Stimulated activated CD8-positive, alpha-beta memory T cell treated with anti-CD3 and anti-CD28 coated beads, Interleukin-4, amount 100 ng/mL, for 24 hours (primary cell): ENCODE results near the gene TTC28.
"Not testable (repeated sequence)": the region's sequence is repeated elsewhere in the genome, so short reads cannot be mapped to it uniquely, and the experiment has no call there.

ENCODE experiments used
- DNase-seq: peaks from one replicate; pipeline ENCODE4 v3.0.0-alpha.2; 2020; ENCODE audit warnings: low read depth

Gene TTC28

DNA sequence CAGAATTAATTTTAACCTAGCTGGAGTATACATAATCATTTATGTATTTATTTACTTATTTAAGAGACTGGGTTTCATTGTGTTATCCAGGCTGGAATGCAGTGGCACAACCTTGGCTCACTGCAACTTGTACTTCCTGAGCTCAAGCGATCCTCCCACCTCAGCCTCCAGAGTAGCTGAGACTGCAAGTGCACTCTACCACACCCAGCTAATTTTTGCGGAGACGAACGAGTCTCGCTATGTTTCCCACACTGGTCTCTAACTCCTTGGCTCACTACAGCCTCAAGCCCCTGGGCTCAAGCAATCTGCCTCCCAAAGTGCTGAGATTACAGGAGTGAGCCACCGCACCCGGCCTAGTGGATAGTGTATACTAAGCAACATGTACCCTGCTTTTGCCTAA is 1.5 kb downstream of the TTC28 start:
- DNase-seq = not testable (repeated sequence)

DNA sequence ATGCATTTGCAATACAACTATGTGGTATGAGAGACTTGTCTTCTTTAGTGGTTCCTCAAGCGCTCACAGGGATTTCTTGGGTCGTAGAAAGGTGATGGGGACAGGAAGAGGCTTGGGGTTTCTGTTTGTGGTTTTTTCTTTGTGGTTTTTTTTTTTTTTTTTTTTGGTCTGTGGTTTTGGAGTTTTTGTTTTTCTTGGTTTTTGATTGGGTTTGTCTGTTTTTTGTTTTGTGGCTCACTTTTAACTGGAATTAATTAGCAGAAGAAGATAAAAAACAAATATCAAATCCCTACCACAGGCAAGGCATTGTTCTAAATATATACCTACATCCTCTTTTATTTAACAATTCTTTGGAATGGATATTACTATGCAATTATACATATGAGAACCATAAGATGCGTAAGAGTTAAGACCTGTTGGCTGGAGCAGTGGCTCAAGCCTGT is 5.5 kb downstream of the TTC28 start:
- DNase-seq = no peak

DNA sequence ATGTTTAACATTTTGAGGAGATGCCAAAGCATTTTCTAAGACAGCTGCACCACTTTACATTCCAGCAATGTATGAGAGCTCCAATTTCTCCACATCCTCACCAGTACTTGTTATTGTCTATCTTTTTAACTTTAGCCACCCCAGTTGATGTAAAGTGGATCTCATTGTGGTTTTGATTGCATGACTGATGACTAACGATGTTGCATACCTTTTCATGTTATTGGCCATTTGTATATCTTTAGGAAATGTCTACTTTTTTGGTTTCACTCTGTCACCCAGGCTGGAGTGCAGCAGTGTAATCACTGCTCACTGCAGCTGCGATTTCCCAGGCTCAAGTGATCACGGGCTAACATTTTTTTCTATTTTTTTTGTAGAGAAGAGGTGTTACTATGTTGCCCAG is 8.9 kb downstream of the TTC28 start:
- DNase-seq = no peak

DNA sequence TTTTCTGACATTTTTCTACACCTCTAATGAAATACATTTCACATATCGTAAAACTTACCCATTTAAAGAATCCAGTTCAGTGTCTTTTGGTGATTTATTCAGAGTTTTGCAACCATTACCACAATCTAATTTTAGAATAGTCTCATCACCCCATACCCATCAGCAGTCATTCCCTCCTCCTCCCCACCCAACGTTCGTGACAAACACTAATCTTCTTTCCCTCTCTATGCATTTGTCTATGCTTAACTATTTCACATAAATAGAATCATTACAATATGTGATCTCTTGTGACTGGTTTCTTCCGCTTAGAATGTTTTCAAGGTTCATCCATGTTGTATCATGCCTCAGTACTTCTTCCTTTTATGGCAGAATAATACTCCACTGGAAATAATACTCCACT is 9.5 kb downstream of the TTC28 start:
- DNase-seq = no peak

DNA sequence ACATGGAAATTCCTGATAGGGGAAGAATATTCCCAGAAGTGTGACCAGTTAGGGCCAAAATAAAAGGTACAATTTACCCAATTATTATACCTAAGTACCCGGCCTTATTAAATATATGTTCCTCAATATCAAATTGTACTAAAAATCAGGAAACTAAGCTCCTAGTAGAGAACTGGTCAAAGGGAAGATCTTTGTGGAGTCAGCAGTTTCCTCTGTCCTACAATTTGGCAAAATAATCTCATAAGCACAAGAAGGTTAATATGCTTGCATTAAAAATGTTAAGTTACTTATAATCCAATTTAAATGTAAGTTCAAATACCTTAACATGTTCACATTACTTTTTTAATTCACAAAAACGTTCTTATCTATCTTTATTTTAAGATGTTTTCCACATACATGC is 10.3 kb downstream of the TTC28 start:
- no peak for DNase-seq

DNA sequence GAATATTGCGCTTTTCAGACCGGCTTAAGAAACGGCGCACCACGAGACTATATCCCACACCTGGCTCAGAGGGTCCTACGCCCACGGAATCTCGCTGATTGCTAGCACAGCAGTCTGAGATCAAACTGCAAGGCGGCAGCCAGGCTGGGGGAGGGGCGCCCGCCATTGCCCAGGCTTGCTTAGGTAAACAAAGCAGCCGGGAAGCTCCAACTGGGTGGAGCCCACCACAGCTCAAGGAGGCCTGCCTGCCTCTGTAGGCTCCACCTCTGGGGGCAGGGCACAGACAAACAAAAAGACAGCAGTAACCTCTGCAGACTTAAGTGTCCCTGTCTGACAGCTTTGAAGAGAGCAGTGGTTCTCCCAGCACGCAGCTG is 16.1 kb downstream of the TTC28 start:
- not testable (repeated sequence) for DNase-seq

DNA sequence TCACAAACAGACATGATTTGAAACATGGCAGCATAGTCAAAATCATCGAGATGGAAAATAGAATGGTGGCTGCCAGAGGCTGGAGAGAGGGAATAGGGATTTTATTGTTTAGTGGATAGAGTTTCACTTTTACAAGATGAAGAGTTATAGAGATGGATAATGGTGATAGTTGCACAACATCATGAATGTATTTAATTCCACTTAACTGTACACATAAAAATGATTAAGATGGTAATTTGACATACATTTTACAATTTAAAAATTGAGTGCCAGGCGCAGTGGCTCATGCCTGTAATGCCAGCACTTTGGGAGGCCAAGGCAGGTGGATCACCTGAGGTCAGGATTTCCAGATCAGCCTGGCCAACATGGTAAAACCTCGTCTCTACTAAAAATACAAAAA is 21.2 kb downstream of the TTC28 start:
- no peak for DNase-seq

DNA sequence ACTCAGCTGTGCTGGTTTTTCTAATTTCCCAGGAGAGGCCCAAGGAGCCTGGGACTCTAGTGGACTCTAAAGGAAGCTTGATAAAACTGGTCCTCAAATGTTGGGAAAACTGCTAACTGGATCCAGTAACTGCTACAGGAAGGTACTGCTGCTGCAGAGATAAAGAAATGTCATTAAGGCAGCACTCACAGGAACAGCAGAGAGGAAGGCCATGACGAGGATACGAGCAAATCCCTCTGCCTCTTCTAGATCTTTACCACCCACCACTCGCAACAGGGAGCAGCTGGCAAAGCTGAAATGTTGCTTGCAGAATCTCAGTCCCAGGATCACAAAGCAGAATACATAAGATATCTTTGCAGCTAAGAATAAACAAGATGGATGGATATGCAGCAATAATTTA is 23.5 kb downstream of the TTC28 start:
- no peak for DNase-seq

DNA sequence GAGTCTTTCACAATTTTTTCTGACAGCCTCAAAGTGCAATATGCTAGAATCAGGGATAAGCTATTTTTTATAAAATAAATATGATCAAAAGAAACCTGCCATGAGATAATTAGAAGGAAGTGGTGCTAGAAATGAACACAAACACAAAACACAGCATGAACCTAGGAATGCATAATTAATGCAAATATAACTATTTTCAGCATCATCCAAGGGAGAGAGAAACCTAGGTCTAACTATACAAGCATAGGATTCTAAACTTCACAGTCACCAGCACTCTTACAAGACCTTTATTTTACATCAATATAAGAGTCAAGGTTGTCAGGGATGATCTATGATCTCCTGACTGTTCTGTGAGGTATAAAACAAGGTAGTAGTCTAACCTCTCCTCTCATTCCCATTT is 29.2 kb downstream of the TTC28 start:
- no peak for DNase-seq

DNA sequence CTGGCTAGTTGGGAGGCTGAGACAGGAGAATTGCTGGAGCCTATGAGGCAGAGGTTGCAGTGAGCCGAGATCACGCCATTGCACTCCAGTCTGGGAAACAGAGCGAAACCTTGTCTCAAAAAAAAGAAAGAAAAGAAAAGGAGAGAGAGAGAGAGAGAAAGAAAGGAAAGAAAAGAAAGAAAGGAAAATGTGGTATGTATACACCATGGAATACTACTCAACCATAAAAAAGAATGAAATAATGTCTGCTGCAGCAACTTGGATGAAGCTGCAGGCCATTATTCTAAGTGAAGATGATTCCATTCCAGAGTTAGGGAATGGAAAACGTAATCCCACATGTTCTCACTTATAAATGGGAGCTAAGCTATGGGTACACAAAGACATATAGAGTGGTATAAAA is 30.8 kb downstream of the TTC28 start:
- no peak for DNase-seq

DNA sequence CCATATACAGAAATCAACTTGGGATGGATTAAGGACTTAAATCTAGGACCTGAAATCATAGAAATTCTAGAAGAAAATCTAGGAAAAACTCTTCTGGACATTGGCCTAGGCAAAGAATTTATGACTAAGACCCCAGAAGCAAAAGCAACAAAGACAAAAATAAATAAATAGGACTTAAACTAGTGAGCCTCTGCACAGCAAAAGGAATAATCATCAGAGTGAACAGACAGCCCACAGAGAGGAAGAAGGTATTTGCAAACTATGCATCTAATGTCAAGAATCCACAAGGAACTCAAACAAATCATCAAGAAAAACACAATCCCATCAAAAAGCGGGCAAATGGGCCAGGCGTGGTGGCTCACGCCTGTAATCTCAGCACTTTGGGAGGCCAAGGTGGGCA is 32.4 kb downstream of the TTC28 start:
- no peak for DNase-seq

DNA sequence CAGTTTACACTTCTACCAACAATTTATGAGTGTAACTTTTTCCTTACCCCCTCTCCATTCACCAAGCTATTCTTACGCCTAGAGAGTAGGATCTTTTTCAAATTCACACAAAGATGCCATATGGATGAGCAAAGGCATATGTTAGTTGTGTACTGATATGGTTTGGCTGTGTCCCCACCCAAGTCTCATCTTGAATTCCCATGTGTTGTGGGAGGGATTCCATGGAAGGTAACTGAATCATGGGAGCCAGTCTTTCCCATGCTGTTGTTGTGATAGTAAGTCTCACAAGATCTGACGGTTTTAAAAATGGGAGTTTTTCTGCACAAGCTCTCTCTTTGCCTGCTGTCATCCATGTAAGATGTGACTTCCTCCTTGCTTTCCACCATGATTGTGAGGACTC is 40.3 kb downstream of the TTC28 start:
- DNase-seq = no peak

DNA sequence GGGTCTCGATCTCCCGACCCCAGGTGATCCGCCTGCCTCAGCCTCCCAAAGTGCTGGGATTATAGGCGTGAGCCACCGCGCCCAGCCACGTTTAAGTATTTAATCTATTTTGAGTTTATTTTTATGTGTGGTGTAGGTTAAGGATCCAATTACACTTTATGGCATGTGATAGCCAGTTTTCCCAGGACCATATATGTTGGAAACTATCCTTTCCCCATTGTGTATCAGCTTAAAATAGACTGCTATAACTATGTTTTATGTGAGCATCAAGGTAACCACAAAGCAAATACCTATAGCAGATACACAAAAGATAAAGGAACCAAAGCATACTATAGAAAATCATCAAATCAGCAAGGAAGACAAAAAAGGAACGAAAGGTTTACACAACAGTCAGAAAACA is 42.4 kb downstream of the TTC28 start:
- DNase-seq = no peak

DNA sequence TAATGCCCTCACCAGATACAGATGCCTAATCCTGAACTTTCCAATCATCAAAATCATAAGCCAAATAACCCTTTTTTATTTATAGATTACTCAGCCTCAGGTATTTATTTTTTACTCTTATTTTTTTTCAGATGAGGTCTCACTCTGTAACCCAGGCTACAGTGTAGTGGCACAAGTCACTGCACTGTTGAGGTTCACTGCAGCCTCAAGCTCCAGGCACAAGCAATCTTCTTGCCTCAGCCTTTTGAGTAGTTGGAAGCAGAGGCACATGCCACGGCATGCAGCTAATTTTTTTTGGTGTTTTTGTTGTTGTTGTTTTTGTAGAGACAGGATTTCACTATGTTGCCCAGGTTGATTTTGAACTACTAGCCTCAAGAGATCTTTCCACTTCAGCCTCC is 49.5 kb downstream of the TTC28 start:
- DNase-seq = no peak

DNA sequence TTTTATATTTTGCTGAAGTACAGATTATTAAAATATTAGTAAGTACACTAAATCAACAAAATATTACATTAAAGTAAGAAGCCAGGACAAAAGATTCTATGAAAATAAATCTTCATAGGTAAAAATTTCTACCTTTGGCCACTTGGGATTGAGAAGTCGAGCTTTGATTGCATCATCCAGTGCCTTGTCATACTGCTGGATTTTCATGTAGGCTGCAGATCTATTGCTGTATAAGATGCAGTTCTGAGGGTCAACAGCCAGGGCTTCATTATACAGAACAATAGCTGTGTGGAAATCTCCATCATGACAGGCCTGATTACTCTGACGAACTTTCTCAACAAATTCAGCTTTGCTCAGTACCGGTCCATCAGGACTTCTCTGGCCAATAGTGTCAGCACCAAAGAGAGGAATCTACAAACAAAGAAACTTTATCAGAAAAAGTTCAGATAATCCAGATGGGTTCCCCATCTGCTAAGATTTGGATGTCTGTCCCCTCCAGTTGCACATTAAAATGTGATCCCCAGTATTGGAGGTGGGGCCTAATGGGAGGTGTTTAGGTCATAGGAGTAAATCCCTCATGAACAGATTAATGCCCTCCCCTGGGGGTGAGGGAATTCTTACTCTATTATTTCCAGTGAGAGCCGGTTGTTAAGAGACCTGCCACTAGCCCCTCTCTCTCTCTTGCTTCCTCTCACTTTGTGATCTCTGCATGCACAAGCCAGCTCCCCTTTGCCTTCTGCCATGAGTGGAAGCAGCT is 50.0 kb downstream of the TTC28 start:
- no peak for DNase-seq

DNA sequence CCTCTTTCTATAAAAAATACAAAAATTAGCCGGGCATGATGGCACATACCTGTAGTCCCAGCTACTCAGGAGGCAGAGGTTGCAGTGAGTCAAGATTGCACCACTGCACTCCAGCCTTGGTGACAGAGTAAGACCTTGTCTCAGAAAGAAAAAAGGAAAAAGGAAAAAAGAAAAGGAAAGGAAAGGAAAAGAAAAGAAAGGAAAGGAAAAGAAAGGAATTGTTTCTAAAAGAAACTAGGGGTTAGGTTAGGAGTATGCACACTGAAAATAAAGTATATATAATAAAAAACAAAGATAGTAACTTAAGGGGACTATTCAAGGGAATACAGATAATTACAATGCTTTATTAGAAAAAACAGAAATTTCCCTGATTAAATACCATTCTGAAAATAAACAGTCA is 50.9 kb downstream of the TTC28 start:
- no peak for DNase-seq

DNA sequence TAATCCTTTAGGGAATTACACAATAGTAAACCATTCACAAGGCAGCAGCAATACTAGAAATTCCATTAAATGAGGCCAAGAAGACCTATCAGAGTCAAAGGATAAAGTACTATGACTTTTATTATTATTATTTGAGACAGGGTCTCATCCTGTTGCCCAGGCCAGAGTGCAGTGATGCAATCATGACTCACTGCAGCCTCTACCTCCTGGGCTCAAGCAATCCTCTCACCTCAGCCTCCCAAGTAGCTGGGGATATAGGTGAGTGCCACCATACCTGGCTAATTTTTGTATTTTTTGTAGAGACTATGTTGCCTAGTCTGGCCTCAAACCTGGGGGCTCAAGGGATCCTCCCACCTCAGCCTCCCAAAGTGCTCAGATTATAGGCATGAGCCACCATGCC is 51.8 kb downstream of the TTC28 start:
- no peak for DNase-seq

DNA sequence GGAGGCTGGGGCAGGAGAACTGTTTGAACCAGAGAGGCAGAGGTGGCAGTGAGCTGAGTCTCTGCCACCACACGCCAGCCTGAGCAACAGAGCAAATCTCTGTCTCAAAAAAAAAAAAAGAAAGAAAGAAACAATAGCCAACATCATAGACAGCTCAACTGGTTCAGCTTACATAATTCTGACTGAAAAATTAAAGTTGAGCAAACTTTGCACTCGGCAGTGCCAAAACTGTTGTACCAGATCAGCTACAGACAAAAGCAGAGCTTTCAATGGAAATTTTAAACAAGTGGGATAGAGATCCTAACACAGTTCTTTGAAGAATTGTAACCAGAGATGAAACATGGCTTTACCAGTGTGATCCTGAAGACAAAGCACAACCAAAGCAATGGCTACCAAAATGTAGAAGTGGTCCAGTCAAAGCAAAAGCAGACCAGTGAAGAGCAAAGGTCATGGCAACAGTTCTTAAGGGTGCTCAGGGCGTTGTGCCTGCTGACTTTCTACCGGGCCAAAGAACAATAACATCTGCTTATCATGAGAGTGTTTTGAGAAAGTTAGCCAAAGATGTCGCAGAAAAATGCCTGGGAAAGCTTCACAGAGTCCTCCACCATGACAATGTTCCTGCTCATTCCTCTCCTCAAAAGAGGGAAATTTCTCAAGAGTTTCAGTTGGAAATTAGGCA is 59.3 kb downstream of the TTC28 start:
- no peak for DNase-seq

DNA sequence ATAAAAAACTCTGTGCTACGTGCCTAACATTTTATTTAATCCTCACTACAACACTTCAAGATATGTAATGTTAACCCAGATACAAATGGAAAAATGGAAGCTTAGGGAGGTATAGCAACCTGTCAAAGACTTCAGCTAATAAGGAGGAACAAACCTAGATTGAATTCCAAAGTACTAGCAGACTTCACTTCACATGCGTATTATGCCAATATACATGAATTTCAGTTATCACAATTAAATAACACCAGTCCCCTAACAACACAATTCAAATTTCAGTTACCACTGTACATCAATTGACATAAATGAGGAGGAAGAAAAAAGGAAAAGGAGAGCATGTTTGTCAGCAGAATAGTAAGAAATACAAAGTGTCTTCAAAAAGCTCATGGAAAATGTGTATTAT is 60.4 kb downstream of the TTC28 start:
- DNase-seq = no peak

DNA sequence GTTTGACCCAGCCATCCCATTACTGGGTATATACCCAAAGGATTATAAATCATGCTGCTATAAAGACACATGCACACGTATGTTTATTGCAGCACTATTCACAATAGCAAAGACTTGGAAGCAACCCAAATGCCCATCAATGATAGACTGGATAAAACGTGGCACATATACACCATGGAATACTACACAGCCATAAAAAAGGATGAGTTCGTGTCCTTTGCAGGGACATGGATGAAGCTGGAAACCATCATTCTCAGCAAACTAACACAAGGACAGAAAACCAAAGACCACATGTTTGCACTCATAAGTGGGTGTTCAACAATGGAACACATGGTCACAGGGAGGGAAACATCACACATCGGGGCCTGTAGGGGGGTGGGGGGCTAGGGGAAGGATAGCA is 64.2 kb downstream of the TTC28 start:
- not testable (repeated sequence) for DNase-seq

DNA sequence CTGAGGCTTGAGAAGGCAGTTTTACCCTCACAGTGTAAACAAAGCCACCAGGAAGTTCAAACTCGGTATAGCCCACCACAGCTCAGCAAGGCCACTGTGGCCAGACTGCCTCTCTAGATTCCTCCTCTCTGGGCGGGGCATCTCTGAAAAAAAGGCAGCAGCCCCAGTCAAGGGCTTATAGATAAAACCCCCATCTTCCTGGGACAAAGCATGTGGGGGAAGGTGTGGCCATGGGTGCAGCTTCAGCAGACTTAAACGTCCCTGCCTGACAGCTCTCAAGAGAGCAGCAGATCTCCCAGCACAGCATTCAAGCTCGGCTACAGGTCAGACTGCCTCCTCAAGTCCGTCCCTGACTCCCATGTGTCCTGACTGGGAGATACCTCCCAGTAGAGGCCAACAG is 69.7 kb downstream of the TTC28 start:
- no peak for DNase-seq

DNA sequence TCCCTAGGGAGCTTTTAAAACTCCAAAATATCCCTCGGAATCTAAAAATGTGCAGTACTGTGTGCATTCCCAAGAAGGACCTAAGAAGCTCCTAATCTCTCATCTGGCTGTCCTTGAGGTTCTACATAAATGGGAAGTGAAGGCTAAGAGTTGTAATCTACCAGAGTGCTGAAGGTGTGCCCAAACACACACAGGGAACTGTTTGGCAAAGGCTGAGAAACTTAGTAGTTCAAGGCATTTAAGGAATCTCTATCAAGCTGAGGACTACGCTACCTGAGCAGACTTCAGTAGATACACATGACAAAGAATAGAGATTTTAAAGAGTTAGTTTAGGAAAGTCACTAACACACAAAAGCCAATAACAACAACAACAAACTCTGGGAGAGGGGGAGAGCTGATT is 71.1 kb downstream of the TTC28 start:
- DNase-seq = no peak

DNA sequence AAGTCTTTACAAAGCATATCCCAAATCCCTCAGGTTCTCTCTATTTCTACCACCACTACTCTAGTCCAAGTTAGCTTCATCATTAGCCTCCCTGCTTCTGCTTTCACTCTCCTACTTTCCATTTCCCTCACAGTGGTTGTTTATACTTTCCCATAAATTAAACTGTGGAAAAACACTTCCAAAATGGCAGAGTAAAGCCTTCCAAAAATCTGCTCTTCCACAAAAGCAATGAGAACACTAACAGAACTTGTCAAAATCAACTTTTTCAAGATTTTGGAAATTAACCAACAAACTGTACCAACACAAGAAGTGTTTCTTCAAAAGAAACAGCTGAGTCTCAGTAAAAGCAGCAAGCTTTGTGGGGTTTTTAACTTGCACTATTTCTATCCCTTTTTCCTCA is 71.8 kb downstream of the TTC28 start:
- DNase-seq = no peak
